CD1c-positive myeloid dendritic cell (primary cell): ENCODE data around the gene SLC9C2.
"Not testable (repeated sequence)": the region's sequence is repeated elsewhere in the genome, so short reads cannot be mapped to it uniquely, and the experiment has no call there.

Experiments used
- DNase-seq: peaks from one replicate; pipeline ENCODE4 v3.0.0-alpha.2; 2016; ENCODE audit errors: extremely low spot score

Gene SLC9C2

DNA sequence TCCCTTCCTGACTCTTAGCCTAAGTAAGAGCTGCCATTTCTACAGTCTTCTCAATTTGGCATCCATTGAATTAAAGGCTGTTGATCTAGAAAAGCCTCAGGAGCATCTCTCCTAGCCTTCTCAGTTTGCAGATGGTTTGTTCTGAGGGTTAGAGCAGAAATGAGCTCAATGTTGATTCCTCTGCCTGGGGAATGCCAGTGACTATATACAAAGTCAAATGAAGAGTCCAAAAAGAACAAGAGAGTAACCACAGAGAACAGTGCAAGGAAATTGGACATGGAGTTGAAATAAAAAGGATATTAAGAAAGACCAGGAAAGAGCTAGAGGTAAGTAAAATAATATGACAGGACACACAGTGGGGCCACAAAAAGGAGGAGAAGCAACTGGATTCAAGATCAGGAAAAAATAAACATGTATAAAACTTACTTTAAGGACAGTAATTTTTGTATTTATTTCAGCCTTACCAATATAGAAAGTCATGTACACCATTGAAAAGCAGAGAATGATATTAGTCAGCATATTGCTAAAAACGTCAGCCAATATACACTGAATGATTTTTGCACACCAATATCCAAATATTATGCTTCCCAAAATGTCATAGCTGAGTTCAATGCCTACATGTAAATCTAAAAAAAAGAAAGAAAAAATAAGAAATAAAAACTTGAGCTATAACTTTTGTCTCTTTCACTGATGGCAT is 21.3 kb downstream of the SLC9C2 start:
- DNase-seq = no peak

DNA sequence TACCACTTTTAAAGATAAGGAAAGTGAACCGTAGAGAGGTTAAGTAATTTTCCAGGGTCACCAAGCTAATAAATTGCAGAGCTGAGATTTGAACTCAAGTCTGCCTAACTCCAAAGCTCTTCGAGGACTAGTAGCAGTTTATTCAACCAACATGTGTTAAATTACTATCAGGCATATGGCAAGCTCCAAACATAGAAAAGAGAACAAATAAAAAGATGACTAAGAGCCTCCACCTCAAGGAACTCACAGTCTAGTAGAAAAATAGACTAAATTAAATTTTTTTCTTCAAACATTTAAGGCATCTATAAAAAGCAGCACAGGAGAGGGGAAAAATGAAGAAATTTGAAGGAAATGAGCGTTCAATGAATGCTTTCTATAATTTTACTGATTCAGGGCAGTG is 22.2 kb downstream of the SLC9C2 start:
- no peak for DNase-seq

DNA sequence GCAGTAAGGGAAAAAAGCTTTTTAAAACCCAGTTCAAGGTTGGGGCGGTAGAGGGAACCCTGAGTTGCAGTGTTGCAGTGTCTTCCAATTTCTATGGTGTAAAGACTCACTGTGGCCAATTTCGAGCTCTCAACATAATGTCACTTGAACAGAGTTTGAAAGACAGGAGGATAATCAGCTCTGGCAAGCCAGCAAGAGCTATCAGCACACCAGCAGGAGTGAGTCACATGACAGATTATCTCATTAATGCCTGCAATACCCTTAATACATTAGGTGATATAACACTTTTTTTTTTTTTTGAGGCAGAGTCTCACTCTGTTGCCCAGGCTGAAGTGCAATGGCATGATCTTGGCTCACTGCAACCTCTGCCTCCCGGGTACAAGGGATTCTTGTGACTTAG is 22.8 kb downstream of the SLC9C2 start:
- no peak for DNase-seq

DNA sequence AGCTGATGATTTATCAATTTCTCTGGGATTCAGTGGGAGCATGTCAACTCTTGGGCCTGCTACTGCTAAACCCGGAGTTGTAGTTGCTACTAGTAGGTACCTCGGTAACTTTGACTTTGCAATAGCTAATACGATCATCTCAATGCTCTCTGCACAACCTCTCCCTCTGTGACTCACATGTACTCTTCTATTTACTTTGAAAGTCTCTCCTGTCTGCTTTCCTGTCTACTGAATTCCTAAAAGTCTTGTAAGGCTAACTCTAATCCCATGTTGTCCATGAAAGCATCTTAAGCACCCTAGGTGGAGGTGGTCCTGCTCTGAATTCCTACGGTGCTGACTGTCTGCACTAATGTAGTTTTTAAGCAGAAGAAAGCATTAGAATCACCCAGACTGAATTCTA is 29.3 kb downstream of the SLC9C2 start:
- DNase-seq = no peak

DNA sequence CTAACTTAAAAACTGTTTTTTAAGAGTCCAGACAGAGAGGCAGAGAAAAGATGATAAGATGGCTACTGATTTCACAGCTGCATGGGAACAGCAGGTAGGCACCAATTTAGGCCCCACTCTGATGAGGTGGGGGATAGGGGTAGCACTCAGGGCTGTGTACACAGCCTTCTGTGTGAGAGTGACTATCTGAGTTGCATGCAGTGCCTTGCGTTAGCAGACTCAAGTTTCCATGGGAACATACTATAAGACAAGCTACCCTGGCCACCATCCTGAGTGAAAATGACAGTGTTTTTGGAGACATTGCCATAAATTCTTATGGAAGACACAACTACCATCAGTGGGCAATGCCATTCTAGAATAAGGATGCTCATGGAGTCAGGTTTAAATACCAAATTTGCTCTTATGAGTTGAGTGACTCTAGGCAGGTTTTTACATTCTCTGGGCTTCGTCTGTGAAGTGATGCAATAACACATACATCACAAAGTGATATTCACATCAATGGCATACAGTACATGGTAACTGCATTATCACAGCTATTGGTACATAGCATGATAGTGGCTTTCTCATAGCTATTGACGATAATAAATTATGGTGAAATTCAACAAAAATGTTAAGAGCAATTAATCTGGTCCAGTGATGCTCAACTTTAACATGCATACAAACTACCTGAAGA is 30.5 kb downstream of the SLC9C2 start:
- no peak for DNase-seq

DNA sequence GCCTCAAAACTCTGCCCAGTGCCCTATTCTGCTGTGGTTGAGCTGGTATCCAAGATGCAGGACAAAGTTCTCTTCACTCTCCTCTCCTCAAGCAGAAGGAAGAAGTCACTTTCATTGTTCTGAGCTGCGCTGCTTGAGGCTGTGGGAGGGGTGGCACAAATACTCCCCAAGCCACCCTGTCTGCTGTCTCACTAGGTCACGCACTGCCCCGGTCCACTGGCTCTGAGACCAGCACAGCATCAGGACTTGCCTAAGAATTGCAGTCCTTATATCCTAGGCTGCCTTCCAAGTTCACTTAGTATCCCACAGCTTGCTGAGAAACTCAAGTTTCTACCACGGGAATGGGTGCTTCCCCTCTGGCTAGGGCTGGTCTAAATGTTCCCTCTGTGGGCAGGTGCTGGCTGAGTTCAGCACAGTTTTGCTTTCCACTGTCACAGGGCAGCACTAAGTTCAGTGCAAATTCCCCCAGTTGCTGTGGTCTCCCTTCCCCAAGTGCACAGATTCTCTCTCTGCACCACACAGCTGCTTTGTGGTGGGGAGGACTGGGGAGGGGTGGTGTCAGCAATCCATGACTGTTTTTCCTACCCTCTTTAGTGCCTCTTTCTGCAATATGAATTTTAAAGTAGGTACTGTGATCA is 32.4 kb downstream of the SLC9C2 start:
- no peak for DNase-seq

DNA sequence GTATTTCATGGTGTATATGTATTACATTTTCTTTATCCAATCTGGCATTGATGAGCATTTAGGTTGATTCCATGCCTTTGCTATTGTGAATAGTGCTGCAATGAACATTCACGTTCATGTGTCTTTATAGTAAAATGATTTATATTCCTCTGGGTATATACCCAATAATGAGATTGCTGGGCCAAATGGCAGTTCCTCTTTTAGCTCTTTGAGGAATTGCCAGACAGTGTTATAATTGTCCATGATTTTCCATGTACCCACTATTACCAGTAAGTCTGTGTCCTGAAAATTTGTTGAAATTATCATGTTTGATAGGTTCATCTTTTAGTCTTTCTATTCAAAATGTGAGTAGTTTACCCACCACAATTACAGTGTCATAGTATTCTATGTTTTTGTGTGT is 34.4 kb downstream of the SLC9C2 start:
- no peak for DNase-seq

DNA sequence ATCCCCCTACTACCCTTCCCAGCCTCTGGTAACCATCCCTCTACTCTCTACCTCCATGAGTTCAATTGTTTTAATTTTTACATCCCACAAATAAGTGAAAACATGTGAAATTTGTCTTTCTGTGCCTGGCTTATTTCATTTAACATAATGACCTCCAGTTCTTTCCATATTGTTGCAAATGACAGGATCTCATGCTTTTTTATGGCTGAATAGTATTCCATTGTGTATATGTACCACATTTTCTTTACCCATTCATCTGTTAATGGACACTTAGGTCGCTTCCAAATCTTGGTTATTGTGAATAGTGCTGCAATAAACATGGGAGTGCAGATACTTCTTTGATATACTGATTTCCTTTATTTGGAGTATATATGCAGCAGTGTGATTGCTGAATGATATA is 39.0 kb downstream of the SLC9C2 start:
- DNase-seq = not testable (repeated sequence)

DNA sequence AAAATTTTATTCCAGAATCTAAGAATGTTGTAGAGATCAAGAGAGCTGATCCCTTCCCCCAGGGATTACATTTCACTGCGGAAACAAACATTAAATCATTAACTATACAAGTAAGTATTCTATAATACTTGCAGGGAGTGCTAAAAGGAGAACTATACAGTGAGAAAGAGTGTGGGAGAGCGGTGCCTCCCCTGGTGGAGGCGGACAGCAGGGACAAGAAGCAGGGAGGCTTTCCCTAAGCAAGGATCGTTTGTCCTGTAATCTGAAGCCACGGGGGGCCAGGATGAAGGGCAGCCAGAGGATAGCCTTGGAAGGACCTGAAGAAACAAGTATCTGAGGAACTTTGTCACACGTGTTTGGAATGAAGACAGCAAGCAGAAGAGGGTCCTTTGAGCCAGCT is 40.1 kb downstream of the SLC9C2 start:
- DNase-seq = no peak

DNA sequence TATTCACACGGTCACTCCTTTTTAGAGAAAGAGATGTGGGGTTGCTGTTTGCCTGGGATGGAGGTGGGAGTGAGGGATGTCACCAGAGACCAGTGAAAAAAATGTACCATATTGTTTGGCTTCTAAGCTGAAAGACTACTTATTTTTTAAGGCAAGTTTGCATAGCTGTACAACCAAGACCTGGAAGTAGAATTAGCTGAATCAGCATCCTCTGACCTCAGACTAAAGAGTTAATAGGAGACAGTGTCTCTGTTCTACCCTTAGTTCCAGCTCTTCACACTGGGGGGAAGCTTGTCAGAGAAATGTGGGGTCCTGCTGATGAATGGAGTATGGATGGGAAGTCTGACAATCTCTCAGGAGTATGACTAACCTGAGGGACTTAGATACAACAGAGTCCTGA is 41.6 kb downstream of the SLC9C2 start:
- no peak for DNase-seq

DNA sequence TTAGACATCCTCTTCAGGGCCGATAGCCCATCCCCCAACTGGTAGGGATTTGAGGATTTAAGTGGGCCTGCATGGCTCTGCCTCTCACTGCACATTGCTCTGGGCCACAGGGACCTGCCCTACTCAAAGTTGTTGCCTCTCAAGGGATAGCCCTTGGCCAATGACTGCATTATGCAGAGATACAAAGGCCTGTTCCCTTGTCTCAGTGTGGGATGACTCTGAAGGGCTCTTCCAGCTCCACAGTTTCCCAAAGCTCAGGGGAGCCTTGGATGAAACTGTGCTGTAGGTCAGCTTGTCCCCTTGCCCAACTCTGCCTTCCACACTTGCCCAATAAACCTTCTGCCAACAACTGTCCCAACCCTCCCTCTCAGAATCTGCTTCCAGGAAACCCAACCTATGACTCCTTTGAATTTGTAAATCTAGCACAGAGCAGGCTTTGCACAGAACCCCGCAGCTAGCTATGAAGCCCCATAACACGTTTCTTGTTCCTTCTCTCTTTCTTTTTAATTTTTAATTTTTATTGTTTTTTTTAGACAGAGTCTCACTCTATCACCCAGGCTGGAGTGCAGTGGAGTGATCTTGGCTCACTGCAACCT is 42.5 kb downstream of the SLC9C2 start:
- no peak for DNase-seq

DNA sequence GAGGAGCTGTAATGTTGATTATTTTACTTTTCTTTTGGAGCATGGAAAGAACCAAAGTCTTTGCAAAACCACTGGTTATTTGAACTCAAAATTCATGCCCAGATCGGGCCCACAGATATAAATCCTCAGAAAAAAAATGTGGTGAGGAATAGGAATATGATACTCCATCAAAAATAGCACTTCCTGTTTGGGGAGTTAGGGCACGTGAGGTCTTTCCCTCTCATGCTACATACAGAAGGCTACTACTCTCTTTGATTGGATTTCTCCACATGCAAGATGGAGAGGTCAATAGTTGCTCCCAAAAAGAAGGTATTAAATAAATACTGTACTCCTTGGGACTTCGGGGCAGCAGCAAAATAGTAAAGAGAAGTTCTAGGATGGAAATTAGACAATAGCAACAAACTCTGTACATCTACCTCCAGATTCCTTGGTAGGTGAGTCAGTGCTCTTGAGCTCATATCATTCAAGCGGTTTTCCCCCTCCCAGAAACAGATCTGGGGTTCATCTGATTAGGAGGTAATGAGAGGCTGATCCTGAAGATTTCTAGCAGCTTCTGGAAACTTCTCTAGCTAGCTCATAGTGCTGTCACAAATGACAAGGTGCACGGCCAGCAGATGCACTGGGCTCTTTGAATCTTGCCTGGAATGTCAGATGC is 47.1 kb downstream of the SLC9C2 start:
- no peak for DNase-seq

DNA sequence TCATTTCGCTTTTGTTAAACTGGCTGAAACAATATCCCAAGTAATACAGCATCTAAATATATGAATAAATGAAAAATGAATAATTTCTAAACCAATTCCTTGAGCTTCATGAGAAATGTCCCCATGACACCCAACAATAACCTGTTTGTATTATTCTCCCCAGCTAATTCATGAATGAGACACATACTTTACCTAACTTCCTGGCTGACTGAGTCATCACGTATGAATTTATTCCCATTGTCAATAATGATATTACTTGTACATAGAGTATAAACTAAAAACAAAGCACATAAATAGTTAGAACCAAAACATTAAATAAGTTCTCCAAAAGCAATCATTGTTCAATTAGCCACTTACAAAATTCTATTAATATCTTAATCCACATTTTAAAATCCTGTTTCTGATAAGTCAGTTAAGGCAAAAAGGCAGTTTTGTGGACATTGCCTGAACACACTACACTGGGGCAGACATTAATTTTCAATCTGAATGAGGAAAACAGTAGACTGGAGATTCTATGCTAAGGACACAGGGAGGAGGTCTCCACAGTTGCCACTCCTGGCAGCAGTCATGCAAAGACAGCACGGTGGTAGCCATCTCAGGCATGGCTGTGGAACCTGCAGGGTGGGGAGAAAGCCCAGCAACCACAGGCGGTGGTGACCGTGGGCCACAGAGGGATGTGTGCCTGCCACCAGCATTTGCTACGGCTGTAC is 48.2 kb downstream of the SLC9C2 start:
- DNase-seq = no peak

DNA sequence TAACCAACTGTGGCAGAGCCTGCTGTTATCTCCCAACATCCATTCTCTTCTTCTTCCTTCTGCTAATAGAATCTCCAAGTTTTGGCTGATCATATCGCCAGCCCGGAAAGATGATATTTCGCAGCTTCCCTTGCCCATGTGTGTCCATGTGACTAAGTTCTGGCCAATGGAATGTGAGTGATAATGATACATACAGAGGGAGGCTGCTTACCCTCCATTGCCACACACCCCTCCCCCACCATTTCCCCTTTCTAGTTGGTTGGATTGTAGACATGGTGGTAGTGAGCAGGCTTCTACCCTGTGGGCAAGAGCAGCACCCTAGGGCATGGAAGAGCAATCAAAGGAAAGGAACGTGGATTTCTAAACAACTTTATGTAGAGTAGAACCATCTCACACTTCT is 48.8 kb downstream of the SLC9C2 start:
- DNase-seq = no peak

DNA sequence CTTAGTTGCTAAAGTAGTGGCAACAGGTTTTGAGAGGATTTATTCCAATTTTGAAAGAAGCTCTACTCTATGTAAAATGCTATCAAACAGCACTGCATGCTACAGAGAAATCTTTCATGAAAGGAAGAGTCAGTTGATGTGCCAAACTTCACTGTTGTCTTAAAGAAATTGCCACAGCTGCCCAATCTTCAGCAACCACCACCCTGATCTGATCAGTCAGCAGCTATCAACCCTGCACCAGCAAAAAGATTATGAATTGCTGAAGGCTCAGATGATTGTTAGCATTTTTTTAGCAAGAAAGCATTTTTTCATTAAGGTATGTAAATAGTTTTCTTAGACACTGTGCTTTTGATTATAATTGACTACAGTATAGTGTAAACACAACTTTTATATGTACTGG is 49.6 kb downstream of the SLC9C2 start:
- no peak for DNase-seq

DNA sequence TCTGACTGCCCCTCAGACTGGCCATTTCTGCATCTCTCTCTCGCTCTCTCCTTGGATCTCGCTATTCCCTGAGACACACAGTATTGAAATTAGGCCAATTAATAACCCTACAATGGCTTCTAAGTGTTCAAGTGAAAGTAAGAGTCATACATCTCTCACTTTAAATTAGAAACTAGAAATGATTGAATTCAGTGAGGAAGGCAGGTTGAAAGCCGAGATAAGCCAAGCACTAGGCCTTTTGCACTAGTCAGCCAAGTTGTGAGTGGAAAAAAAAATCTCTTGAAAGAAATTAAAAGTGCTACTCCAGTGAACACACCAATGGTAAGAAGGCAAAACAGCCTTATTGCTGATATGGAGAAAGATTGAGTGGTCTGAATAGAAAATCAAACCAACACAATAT is 51.2 kb downstream of the SLC9C2 start:
- no peak for DNase-seq

DNA sequence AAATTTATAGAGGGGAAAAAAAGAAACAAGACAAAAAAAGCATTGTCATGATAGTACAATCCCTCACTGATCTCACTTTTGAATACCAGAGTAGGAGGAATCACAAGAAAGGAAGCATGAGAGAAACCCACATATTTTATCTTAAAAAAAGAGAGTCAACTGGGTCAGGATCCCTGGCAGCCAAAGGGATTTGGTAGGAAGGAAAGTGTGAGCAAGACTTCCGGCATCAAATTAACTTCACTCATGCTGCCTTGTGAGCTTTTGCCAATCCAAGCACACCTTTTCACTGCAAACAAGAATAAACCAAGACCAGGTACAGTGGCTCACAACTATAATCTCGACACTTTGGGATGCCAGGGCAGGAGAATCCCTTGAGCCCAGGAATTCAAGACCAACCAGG is 53.1 kb downstream of the SLC9C2 start:
- no peak for DNase-seq

DNA sequence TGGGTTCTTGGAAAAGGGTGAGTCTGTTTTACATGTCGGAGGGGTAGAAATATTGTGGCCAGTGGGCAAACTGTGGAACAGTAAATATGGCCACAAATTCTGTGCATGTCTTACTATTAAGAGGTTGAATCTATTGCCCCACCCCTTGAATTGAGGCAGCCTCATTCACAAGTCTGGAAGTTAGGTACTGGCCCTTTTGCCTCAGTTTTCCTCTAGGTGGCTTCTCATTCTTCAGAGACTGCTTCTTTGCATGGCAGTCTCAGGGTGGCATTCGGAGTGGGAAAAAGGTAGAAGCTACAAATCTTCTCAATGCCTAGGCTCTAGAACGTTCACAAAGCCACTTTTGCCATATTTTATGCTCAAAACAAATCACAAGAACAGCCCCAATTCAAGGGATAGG is 57.2 kb downstream of the SLC9C2 start:
- no peak for DNase-seq

DNA sequence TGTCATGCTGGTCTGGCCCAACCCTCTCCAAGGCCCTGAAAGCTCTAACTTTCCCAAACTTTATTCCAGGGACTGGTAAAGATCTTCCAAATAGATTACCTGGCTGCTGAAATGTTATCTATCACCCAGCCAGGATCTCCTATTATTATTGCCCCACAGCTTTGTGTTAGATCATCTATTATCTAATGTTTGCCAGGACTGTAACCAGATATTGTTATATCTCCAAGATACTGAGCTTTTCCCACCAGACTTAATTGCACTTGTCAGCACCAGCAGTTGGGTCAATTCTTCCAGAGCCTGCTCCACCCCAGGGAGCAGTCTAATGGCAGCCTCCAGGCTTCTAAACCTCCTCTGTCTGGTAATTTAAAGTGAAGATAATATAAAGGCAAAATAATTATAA is 66.6 kb downstream of the SLC9C2 start:
- DNase-seq = no peak

DNA sequence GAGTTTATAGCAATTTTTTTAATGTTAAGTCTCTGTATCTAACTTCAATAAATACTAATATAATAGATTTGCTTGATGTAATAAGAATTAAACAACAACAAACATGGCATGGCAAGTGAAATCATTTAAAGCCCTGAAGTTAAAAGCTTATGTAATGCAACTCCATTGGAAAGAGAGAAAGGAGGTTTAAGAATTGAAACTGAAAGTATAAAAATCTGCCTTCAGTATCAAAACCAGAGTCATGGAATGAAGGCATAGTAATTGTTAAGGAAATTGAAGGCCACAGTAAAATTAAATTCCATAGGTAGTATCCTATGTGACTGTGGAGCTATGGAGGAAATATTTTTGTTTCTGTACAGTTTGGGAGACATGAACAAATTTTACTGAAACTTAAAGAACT is 70.6 kb downstream of the SLC9C2 start:
- no peak for DNase-seq

DNA sequence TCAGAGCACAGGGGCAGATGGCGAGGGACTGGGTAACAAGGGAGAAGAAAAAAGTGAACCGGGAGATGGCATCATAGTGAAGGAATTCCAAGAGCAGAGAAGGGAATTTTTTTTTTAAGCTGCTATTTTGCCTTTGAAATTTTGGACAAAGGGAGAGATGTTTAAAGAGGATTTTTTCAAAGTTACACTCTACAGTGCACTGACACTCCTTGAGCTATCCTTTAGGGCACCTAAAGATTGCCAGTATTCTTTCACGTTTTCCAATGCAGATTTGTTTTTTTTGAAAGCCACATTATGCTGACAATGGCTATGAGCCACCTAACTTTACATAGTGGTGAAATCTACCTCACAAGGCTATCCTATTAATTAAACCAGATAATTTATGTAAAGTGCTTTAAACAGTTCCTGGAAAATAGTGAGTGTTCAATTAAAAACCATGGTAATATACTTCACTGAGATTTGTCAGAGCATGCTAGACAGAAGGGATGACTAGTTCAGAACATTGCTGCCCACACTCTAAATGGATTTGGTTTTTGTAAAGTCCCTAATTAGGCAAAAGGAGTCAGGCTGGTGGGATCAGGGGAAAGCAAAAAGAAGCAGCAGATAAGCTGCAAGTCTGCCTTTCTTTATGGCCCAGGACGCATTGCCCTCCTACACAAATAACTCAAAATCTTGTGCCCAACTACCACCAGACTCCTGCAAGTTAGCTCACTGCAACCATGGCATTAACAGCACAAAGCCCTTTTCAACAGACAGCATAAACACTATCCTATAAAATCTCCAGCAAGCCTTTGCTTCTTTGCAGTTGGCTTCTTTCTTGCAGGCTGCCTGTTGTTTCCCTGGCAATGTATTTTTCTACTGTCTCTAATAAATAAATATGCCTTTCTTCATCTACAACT is 71.8 kb downstream of the SLC9C2 start:
- DNase-seq = no peak
